Dermis blood vessel endothelial cell (primary cell): ENCODE results near the gene ZBTB18. TPM values are rescaled to one million over a fixed set of nuclear protein-coding genes. Genes with fewer than 3 reads are reported as not detected.

ENCODE experiments used
- DNase-seq: peaks from one replicate; pipeline ENCODE4 v3.0.0; 2010
- total RNA-seq: library from RNA; depleted of rRNA; stranded (reverse); fragments of >200 nt; gene quantifications from 2 replicates; pipeline ENCODE4 v1.2.3, GENCODE V29; 2014

ZBTB18 gene
- total RNA-seq, 1 donor from 2014 or later, result 41.0 TPM

DNA sequence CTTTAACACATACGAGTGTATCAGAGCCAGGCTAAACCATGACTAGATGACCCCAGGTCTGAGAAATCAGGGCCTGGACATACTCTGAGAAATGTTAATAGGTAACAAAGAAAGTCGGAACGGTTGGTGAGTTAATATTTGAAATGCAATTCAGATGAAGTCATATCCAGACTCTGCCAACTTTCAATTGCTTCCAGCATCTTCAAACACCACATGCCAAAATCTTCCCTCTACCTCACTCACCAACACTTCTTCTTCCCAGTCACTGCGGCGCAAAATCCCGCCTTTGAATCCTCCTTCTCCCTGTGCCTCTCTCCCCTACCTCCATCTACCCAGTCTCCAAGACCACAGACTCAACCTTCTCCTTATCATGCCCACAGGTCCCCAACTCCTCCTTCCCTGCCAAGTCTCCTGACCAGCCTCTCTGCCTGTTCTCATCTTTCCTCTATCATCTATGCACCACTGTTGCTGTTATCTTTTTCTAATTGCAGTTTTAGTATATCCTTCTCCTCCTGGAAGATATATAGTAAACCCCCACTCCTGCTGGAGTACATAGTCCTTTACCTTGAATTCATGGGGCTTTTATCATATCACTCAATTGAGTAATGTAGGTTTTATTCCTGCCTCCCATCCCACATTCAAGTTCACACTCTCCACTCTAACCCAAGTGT, 41.3 kb downstream of the ZBTB18 start:
- DNase-seq, result no peak

DNA sequence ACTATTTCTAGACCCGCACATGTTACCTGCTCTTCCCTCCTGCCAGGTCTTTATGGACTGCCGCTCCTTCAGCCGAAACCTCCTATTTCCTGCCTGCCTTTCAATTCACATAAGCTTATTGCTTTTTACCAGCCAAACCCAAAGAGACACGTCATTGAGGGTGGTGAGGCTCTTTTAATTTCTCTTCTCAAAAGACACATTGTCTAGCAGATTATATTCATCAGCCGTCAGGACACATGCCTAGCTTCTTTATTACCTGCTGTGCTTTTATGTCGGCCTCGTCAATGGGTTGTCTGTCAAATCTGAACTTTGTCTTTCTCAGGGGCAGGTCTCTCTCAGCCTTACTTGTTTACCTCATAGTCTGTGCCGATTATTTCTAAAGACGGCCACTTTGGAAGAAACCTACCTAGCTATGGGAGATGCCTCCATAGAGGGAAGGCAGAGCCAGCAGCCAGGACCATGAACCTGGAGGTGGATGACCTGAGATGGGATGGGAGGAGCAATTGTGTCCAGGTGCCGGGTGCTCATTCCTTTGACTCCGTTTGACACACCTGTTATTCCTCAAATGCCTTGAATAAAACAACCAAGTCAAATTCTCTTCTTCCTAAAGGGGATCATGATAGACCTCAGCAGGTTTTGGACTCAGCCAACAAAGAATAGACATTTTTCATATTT, 42.0 kb downstream of the ZBTB18 start:
- DNase-seq, result no peak

DNA sequence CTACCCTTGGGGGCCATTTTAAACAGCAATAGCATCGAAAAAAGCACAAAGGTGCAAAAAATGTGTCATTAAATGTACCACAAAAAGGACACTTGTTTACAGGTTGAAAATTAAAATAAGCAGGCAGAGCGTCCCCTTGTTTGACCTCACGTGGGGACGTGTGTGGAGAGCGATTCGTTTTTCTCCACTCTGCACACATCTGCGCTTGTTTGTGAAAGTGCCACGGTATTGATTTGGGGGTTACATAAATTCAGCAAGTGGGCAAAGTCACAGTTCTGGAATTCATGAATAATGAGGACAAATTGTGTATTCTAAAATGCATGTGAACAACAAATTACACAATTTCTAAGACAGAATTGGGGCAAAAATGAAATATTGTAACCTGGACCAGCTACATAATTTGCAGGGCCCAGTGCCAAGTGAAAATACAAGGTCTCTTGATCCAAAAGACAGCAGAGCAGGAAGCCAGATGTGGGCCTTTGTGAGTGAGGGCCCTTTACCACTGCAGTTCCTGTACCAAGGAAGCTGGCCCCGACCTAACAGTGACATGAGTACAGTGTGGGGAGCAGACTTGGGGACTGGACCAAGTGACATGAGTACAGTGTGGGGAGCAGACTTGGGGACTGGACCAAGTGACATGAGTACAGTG, 43.9 kb downstream of the ZBTB18 start:
- no peak for DNase-seq

DNA sequence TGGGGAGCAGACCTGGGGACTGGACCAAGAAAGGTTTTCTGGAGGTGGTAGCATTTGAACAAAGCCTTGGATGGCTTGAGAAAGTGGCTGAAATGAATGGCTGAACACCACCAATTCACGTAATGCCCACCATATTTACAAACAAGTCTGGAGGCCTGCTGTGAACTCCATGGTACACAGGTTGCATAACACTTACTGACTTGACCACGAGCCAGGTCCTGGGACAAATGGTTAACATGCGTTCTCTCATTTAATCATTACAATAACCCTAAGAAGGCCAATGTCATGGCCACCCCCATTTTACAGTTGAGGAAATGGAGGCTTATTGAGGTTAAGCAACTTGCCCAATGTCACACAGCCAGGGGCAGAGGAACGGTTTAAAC, 44.4 kb downstream of the ZBTB18 start:
- DNase-seq, result no peak

DNA sequence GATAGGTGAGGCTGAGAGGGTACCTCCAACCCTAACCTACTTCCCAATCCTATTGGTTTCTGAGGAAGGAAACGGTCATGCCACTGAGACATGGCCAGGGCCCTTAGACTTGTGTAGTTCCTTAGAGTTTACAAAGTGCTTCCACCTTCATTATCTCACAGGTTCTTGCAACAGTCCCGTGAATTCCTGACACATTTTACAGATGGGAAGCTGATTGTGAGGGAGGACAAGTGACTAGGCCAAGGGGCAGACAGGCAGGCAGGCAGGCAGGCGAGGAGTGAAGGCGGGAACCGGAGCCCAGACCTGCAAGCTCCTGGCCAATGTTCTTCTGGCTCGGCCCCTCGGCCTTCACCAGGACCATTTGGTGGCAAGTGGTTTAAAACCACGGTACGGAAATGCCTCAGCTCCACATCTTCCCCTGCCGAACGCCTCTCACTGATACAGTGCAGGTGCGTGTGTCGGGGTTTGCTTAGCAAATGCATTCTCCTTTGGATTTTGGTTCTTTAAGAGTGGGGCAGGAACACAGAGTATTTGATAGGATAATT, 45.1 kb downstream of the ZBTB18 start:
- no peak for DNase-seq

DNA sequence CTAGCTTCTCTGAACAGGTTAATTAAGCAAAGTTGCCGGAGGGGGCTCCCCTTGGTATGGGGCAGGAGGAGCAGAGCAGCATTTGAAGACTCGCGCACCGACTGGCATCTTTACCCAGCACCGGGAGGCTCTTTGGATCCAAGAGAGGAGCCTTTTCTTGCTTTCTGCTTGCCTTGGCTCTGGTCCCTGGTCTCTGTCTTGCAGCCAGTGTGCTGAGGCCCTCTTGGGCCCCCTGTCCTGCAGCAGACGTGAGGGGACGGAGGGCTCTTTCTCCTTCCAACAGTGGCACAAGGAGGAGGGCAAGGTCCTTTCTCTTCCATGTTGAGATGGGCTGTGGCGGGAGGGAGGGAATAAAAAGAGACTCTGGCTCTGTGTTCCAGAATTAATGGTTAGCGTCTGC, 45.6 kb downstream of the ZBTB18 start:
- DNase-seq, result no peak

DNA sequence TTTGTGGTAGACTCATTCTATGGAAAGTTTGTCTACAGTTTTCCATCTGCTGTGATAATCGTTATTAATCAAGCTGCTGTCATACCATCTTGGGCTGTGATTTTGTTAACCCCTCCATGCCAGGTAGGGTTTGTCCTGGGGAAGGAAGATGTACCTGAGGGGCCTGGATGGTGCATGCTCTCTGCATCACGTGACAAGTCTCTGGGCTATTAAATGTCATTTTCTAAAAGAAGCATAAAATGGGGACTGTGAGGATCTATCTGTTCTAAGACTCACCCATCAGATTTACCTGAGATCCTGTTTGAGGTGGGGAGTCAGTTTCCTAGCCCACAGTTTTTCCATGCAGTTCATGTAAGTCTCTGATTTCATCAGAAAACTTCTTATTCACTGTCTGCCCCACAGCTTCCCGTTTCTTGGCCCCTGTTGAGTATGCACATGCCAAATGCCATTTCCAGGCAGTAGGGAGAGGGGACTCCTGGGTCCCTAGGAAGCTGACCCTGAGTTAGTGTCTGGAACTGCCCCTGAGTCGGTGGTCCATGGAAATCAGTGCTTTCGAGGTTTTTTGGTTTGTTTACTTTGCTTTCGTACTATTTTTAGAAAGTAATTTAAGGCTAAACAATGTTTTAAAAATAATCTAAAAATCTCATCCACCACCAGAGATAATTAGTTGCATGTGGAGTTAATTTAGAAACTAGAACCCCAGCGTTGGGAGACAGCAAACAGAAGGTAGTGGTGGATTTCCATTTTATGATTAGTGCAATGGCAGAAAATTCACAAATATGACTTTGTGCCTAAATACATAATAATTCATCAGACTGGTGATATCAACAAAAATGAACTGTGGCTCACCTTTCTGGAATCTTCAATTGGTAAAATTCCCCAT, 46.7 kb downstream of the ZBTB18 start:
- no peak for DNase-seq

DNA sequence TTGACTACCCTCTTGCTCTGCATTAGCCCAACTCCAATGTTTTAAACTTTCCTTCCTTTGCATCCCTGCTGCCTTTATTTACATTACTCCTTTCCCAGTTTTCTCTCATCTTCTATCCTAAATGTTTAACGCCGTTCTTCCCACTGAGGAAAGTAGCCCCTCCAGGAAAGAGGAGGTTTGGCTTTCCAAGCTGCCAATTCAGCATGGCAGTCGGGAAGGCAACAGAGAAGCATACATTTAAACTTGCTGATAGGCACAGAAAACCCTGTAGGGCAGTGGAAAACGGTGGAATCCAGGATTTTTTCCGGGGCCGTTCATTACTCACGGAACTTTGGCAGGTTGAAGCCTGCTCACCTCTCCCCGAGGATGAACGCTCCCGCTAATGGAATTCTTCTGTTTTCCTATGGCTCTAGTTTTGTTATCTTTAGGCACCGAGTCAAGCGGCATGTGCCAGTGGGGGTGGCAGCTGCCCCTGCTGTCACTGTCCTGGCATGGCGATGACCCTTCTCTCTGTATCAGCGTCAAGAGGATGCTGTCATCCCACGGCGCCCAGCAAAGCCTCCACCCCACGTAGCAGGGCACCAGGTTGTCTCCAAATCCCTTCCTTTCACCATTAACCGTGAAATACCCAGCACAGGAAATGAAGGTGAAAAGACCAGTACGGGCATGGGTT, 48.3 kb downstream of the ZBTB18 start:
- no peak for DNase-seq

DNA sequence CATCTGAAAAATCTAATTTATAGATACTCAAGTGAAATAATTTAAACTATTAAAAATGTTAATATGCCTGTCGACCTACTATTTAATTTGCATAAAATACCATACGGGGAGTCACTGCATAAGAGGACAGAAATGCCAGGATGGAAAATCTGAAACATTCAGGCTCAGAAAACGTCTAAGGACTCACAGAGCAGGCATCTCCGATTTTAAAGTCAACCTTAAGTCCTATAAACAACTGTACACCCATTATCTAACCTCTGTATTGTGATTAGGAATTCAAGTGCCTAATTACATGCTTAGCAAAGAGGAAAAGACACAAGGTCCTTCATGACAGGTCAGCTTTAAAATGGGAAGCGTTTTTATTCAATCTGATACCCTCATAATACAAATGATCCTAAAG, 49.2 kb downstream of the ZBTB18 start:
- DNase-seq, result no peak

DNA sequence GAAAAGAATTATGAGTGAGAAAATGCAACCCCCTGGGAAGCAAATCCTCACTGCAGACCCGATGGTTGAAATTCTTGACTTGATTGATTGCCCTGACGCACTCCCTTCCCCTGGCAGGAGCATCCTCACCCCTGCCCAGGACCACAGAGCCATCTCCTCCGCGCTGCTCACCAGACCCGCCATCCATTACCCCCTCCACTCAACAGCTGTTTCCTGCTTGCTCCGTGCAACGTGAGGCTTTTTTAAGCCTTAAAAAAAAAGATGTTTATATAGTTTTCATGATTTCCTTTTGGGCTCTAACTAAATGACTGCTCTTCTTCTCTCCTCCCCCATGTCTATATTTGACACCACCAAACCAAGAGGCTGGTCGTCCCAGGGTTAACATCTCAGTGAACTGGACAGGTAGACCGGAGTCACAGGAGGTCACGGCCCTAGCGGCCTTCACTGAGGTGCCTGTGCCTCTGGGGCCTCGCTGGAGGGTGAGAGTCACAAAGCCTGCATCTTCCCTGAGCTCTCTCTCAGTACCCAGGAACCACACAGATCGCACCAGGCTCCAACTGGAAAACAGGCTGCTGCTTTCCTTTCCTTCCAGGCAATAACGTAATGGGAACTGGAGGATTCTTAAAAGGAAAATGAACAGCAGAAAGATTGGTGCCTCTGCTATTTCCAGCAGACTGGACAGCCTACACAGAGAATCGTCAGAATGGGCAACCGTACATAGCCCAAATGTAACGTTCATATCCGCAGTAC, 49.8 kb downstream of the ZBTB18 start:
- DNase-seq, result peak; percentile 74

DNA sequence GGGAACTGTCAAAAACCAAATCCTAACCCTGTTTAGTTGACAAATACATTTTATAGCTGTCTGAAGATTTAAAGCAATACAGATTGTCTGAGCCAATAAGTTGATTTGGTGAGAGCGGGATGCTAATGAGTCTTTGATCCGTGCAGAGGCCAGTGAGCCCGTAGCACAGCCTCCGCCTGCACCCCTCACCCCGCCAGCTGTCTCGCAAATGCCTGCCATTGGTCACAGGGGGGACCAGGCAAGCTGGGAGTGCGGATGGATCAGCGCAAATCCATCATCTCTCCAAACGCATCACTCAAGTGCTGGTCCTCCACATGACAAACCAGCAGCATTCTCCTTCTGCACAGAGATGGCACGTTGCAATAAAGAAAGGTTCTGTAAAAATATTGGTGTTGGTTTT, 51.0 kb downstream of the ZBTB18 start:
- DNase-seq, result no peak

DNA sequence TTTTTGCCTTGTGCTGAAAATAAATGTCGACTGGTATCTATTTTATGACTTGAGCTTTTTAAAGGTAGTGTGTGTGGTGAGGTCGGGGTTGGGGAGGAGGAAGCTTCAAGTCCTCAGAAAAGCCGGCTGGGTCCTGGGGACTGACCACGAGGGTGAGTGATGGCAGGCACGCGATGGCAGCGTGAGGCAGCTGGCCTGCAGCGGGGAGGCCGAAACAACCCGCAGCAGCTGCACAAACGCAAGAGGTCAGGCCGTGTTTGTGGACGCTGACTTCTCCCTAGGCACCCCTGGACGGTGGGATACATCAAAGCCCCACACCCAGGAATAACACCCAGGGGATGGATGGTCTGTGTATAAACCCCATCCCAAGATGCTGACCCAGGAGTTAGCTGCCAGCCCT, 51.4 kb downstream of the ZBTB18 start:
- no peak for DNase-seq

DNA sequence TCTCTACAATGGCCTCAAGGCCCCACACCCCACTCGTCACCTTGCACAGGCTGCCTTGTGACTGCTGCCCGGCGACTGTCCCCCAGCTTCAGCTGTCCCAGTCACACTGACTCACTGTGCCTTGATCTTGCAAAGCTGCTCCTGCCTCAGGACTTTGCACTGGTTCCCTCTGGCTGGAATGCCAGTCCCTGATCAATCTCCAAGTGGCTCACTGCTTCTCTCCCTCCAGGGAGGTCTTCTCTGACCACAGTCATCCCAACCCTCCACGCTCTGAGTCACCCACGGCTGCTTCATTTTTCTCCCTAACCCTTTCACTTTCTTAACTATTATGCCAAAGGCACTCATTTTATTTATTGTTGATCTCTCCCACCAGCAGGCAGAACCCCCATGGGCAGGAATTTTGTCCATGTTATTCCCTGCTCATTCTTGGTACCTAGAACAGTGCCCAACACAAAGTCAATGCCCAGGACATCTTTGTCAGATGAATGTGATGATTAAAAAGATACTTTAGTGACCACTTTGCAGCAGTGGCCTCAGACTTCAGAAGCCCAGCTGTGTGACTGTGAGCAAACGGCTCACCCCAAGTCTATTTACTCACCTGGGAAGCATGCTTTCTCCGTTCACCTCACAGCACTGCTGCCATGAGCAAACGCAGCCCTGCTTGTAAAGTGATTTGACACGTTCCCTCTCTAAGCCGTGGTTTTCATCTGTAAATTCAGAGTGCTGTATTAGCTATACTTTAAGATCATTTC, 53.4 kb downstream of the ZBTB18 start:
- no peak for DNase-seq

DNA sequence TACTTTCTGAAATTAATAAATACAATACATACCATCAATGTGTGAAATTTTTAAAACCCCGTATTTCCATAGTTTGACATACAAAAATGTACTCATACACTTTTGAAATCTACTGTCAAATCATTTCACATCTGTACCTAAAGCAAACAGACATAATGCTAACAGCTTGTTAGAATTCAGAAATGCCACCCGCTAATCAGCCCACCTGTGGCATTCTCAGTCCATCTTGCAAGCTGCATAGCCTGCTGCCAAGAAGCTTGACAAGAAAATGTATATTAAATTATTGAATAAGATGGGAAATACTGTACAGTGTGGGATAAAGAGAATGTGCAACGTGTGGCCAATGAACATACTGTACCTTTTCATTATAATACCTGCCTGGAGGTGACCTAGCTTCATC, 55.1 kb downstream of the ZBTB18 start:
- DNase-seq, result no peak

Other genes with a start within 250 kb of the ZBTB18 start
- 86.4 and 87.5 TPM in 2 replicates for gene AKT3, start 201.0 kb upstream of the ZBTB18 start, total RNA-seq